Measurements from ENCODE around the gene ORC1. TPM values are rescaled to one million over a fixed set of nuclear protein-coding genes. Genes with fewer than 3 reads are reported as not detected.

ORC1 gene
- total RNA-seq, 1 experiment from 2014 or later: 14.0 TPM

GRCh38 chr1:52399629-52400028 lies 4.6 kb downstream of the ORC1 start:
- Histone ChIP-seq H3K27me3 (replicated peaks; ENCODE audit: control insufficient read depth, insufficient read depth, low read length) (no peaks in the 10 kb centered on the region), H3K9me3 (no peaks in the 10 kb centered on the region), H3K4me1 (peaks cover 9% of the 10 kb centered on the region; the same call in 1 of the 2 replicates), H3K4me3 (ENCODE audit: low read depth, low read length) (no peak overlapping the region), H3K36me3 (ENCODE audit: control insufficient read depth, insufficient read depth, low read length) (no peaks in the 10 kb centered on the region)
- peaks cover 47% of the 10 kb centered on the region for H3K36me3 Mint-ChIP-seq (ENCODE audit: insufficient read depth, unreplicated experiment)
- ChIA-PET POLR2A (no interaction called here), CTCF (interaction anchor here (0.6 kb wide), 1 partner anchor 269 kb away, joined by 3 read pairs; no protein-coding TSS in a partner anchor)
- intact Hi-C loops (cut with micrococcal nuclease; ENCODE audit: unreplicated experiment): loop anchor here (5.0 kb wide), 1 partner anchor 288 kb away; no protein-coding TSS in a partner anchor
- H3K9me3 Mint-ChIP-seq (ENCODE audit: unreplicated experiment): no peaks in the 10 kb centered on the region
- H3K27ac Mint-ChIP-seq (ENCODE audit: unreplicated experiment): no peak overlapping the region
- H3K27me3 Mint-ChIP-seq (ENCODE audit: insufficient read depth, unreplicated experiment): no peaks in the 10 kb centered on the region
- TF ChIP-seq CTCF (IDR thresholded peaks at IDR 0.05; ENCODE audit: insufficient read depth in 1 of 2, low read depth in 1 of 2, low read length in 1 of 2, severe bottlenecking in 1 of 2, unreplicated experiment in 1 of 2): no peak
- no TSS peak for BruUV-seq (replicated peaks)
- no peaks in the 10 kb centered on the region for H3K4me1 Mint-ChIP-seq (ENCODE audit: low read depth, unreplicated experiment)
- no peak overlapping the region for H3K4me3 Mint-ChIP-seq (ENCODE audit: unreplicated experiment)
- DNase-seq: no peak

DNA sequence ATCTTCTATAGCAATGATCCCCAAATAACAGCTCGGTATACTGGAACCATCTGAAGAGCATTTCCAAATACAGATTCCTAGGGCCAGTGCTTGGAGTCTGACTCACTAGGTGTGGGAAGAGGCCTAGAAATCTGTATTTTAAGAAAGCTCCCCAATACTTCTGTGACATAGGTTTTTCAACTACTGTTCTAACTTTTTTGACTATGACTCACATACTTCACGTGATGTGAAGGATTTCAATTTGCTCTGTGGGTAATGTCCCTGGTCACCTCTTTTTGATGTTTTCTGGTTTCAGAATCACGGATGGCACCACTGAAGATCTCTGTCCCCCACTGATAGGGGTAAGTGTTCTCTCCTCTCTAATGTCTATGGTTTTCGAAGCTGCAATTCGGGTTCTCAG lies 11.0 kb downstream of the ORC1 start:
- BruUV-seq (replicated peaks): no TSS peak
- Histone ChIP-seq H3K27me3 (replicated peaks; ENCODE audit: control insufficient read depth, insufficient read depth, low read length) (no peaks in the 10 kb centered on the region), H3K36me3 (ENCODE audit: control insufficient read depth, insufficient read depth, low read length) (no peaks in the 10 kb centered on the region; the same call in 1 of the 2 replicates), H3K4me3 (ENCODE audit: low read depth, low read length) (no peak overlapping the region), H3K9me3 (no peaks in the 10 kb centered on the region), H3K4me1 (no peaks in the 10 kb centered on the region)
- ChIA-PET POLR2A (no interaction called here), CTCF (no interaction called here)
- no peaks in the 10 kb centered on the region for H3K9me3 Mint-ChIP-seq (ENCODE audit: unreplicated experiment)
- no peak overlapping the region for H3K27ac Mint-ChIP-seq (ENCODE audit: unreplicated experiment)
- no peak overlapping the region for H3K4me3 Mint-ChIP-seq (ENCODE audit: unreplicated experiment)
- DNase-seq: no peak
- no peak for TF ChIP-seq CTCF (IDR thresholded peaks at IDR 0.05; ENCODE audit: insufficient read depth in 1 of 2, low read depth in 1 of 2, low read length in 1 of 2, severe bottlenecking in 1 of 2, unreplicated experiment in 1 of 2)
- peaks cover 59% of the 10 kb centered on the region for H3K36me3 Mint-ChIP-seq (ENCODE audit: insufficient read depth, unreplicated experiment)
- no peaks in the 10 kb centered on the region for H3K4me1 Mint-ChIP-seq (ENCODE audit: low read depth, unreplicated experiment)
- intact Hi-C loops (cut with micrococcal nuclease; ENCODE audit: unreplicated experiment): no loop called here
- H3K27me3 Mint-ChIP-seq (ENCODE audit: insufficient read depth, unreplicated experiment): no peaks in the 10 kb centered on the region

DNA sequence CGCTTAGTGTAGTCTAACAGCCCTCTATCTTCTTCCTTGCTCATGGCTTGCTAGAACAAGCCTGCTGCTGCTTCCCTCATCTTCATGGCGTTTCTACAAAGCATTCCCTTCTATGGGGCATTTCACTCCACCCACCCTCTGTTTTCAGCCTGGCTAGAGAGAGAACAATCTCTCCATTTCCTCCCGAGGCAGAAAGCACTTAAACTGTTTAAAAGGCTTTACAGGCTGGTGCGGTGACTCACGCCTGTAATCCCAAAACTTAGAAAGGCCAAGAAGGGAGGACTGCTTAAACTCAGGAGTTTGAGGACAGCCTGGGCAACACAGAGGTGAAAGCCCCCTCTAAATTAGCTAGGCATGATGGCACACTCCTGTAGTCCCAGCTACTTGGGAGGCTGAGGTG lies 17.8 kb downstream of the ORC1 start:
- no peaks in the 10 kb centered on the region for H3K4me1 ChIP-seq
- TF ChIP-seq CTCF (IDR thresholded peaks at IDR 0.05; ENCODE audit: insufficient read depth in 1 of 2, low read depth in 1 of 2, low read length in 1 of 2, severe bottlenecking in 1 of 2, unreplicated experiment in 1 of 2): no peak
- Mint-ChIP-seq H3K4me3 (ENCODE audit: unreplicated experiment) (no peak overlapping the region), H3K27me3 (ENCODE audit: insufficient read depth, unreplicated experiment) (no peaks in the 10 kb centered on the region), H3K9me3 (ENCODE audit: unreplicated experiment) (no peaks in the 10 kb centered on the region), H3K27ac (ENCODE audit: unreplicated experiment) (no peak overlapping the region), H3K4me1 (ENCODE audit: low read depth, unreplicated experiment) (no peaks in the 10 kb centered on the region), H3K36me3 (ENCODE audit: insufficient read depth, unreplicated experiment) (peaks cover 47% of the 10 kb centered on the region)
- no peaks in the 10 kb centered on the region for H3K9me3 ChIP-seq
- CTCF ChIA-PET: no interaction called here
- intact Hi-C loops (cut with micrococcal nuclease; ENCODE audit: unreplicated experiment): no loop called here
- no peak overlapping the region for H3K4me3 ChIP-seq (ENCODE audit: low read depth, low read length)
- no TSS peak for BruUV-seq (replicated peaks)
- POLR2A ChIA-PET: no interaction called here
- H3K27me3 ChIP-seq (replicated peaks; ENCODE audit: control insufficient read depth, insufficient read depth, low read length): no peaks in the 10 kb centered on the region
- no peaks in the 10 kb centered on the region; the same call in 1 of the 2 replicates for H3K36me3 ChIP-seq (ENCODE audit: control insufficient read depth, insufficient read depth, low read length)
- no peak for DNase-seq
